A673 (cell line): Measurements from ENCODE around the gene SLC25A25. TPM values are rescaled to one million over a fixed set of nuclear protein-coding genes. Genes with fewer than 3 reads are reported as not detected.

Source experiments
- BruUV-seq: library from RNA; stranded (reverse); fragments of 400-500 nt; replicated peaks from 2 replicates; lab custom pipeline; 2021; lab: Mats Ljungman, UMichigan
- CTCF ChIA-PET: fragments of 300-600 bp; sonication (Branson Sonifier 250); formaldehyde crosslinking; loops from one replicate; lab custom pipeline; 2022; ENCODE audit warnings: antibody characterized with exemption; lab: Charles Lee
- POLR2A ChIA-PET: fragments of 300-600 bp; sonication (Branson Sonifier 250); formaldehyde crosslinking; loops from one replicate; lab custom pipeline; 2022; ENCODE audit warnings: antibody characterized with exemption; ENCODE audit not compliant: low non-redundant PET; lab: Charles Lee
- DNase-seq: peaks from one replicate; pipeline ENCODE4 v3.0.0-alpha.2; 2015; ENCODE audit warnings: low spot score
- H3K27ac ChIP-seq: fragments of 200-600 bp; sonication (generic); 2 replicates; pipeline ENCODE4 v1.5.1; 2016; ENCODE audit warnings: mixed run types, low read depth, mild to moderate bottlenecking, mixed read lengths, antibody characterized with exemption, low read length; ENCODE audit not compliant: poor library complexity, severe bottlenecking
- H3K27me3 ChIP-seq: fragments of 200-600 bp; sonication (generic); replicated peaks from 2 replicates; pipeline ENCODE4 v1.6.1; 2017; ENCODE audit warnings: mixed run types, low read depth, mild to moderate bottlenecking, mixed read lengths, antibody characterized with exemption, low read length; ENCODE audit not compliant: insufficient read depth, poor library complexity
- H3K36me3 ChIP-seq: fragments of 200-600 bp; sonication (generic); 2 replicates; pipeline ENCODE4 v1.6.1; 2016; ENCODE audit warnings: mixed run types, mild to moderate bottlenecking, mixed read lengths, antibody characterized with exemption, low read length; ENCODE audit not compliant: insufficient read depth, poor library complexity, severe bottlenecking
- H3K4me1 ChIP-seq: fragments of 200-600 bp; sonication (generic); 2 replicates; pipeline ENCODE4 v1.6.1; 2017; ENCODE audit warnings: mixed run types, mild to moderate bottlenecking, mixed read lengths, antibody characterized with exemption, low read length; ENCODE audit not compliant: insufficient read depth, poor library complexity, severe bottlenecking
- H3K4me3 ChIP-seq: fragments of 200-600 bp; sonication (generic); 2 replicates; pipeline ENCODE4 v1.5.1; 2016; ENCODE audit warnings: low read depth, mixed run types, mild to moderate bottlenecking, mixed read lengths, low read length; ENCODE audit not compliant: poor library complexity, severe bottlenecking
- H3K9me3 ChIP-seq: fragments of 200-600 bp; sonication (generic); 2 replicates; pipeline ENCODE4 v1.6.1; 2016; ENCODE audit warnings: mixed run types, low read depth, mild to moderate bottlenecking, mixed read lengths, antibody characterized with exemption, low read length; ENCODE audit not compliant: poor library complexity, severe bottlenecking
- CTCF ChIP-seq: fragments of 300-800, 200-600 bp; sonication (generic); conservative IDR thresholded peaks from 2 replicates; pipeline ENCODE4 v1.5.1; 2017; ENCODE audit warnings: low read depth, mild to moderate bottlenecking, antibody characterized with exemption, low read length, moderate library complexity, mixed read lengths
- EZH2 ChIP-seq: fragments of 200-600 bp; sonication (generic); IDR thresholded peaks from 2 replicates; pipeline ENCODE4 v1.6.1; 2017; ENCODE audit warnings: borderline replicate concordance, low read depth, mild to moderate bottlenecking, mixed read lengths, antibody characterized with exemption, low read length; ENCODE audit not compliant: poor library complexity, severe bottlenecking
- intact Hi-C: fragments of 100-400 bp; cut with micrococcal nuclease; formaldehyde crosslinking; loops from one replicate; pipeline ENCODE4 v1.10.0; 2022; ENCODE audit not compliant: unreplicated experiment
- total RNA-seq: library from RNA; stranded (reverse); gene quantifications from 2 replicates; pipeline ENCODE4 v1.2.3, GENCODE V29; 2021

The SLC25A25 gene
- total RNA-seq, 1 experiment from 2014 or later = 24.7 TPM

- DNase-seq = no peak
- ChIA-PET CTCF (no interaction called here), POLR2A (no interaction called here)
- TF ChIP-seq EZH2 = no peak
- no peak for TF ChIP-seq CTCF
- BruUV-seq = no TSS peak
- H3K27ac ChIP-seq = no peak overlapping the region
- intact Hi-C loops = no loop called here
- H3K9me3 ChIP-seq = no peaks in the 10 kb centered on the region
- no peak overlapping the region for H3K4me3 ChIP-seq
- H3K27me3 ChIP-seq = no peaks in the 10 kb centered on the region
- H3K36me3 ChIP-seq = no peaks in the 10 kb centered on the region
- H3K4me1 ChIP-seq = peaks cover 25% of the 10 kb centered on the region
These were observed 5.8 kb upstream of the SLC25A25 start for GRCh38 chr9:128062279-128062678.

- Histone ChIP-seq H3K27ac (no peak overlapping the region), H3K4me1 (peaks cover 23% of the 10 kb centered on the region), H3K9me3 (no peaks in the 10 kb centered on the region), H3K27me3 (no peaks in the 10 kb centered on the region), H3K4me3 (no peak overlapping the region), H3K36me3 (no peaks in the 10 kb centered on the region)
- no TSS peak for BruUV-seq
- intact Hi-C loops = no loop called here
- ChIA-PET CTCF (no interaction called here), POLR2A (interaction anchor here (0.6 kb wide), 1 partner anchor 9 kb away, joined by 5 read pairs; no protein-coding TSS in a partner anchor)
- DNase-seq = no peak
- TF ChIP-seq EZH2 = no peak
- no peak for TF ChIP-seq CTCF
These were observed 4.9 kb upstream of the SLC25A25 start for GRCh38 chr9:128062846-128063831.

GRCh38 chr9:128065907-128066712 lies 1.9 kb upstream of the SLC25A25 start:
- CTCF ChIA-PET = no interaction called here
- Histone ChIP-seq H3K27me3 (no peaks in the 10 kb centered on the region), H3K4me3 (peak overlapping the region; percentile 94), H3K27ac (peak overlapping the region; percentile 98), H3K9me3 (no peaks in the 10 kb centered on the region), H3K4me1 (peaks cover 27% of the 10 kb centered on the region), H3K36me3 (no peaks in the 10 kb centered on the region)
- DNase-seq = no peak
- POLR2A ChIA-PET = no interaction called here
- no TSS peak for BruUV-seq
- intact Hi-C loops = loop anchor here (5.0 kb wide), 1 partner anchor 99 kb away; no protein-coding TSS in a partner anchor
- TF ChIP-seq CTCF = no peak
- TF ChIP-seq EZH2 = no peak
